NCI-H748 treated with DMSO at 0.1 percent for 48 hours (cell line): Measurements from ENCODE around the gene ESRRA.
"Not testable (repeated sequence)": the region's sequence is repeated elsewhere in the genome, so short reads cannot be mapped to it uniquely, and the experiment has no call there.

Experiments used
- DNase-seq: peaks from one replicate; lab custom pipeline; 2025; lab: John Stamatoyannopoulos, UW

The ESRRA gene

GRCh38 chr11:64292460-64293254 lies 12.7 kb upstream of the ESRRA start:
- DNase-seq, result no peak

GRCh38 chr11:64294774-64295173 lies 10.6 kb upstream of the ESRRA start:
- no peak for DNase-seq

- DNase-seq, result no peak
Observed at GRCh38 chr11:64295760-64296159, 9.6 kb upstream of the ESRRA start.

- DNase-seq, result no peak
Observed at GRCh38 chr11:64296236-64296635, 9.1 kb upstream of the ESRRA start.

GRCh38 chr11:64296830-64297698 lies 8.3 kb upstream of the ESRRA start:
- DNase-seq, result no peak

GRCh38 chr11:64297699-64298358 lies 7.5 kb upstream of the ESRRA start:
- DNase-seq, result no peak

GRCh38 chr11:64298966-64299846 lies 6.1 kb upstream of the ESRRA start:
- no peak for DNase-seq

- peak; percentile 19 for DNase-seq
Observed at GRCh38 chr11:64299847-64300648, 5.3 kb upstream of the ESRRA start, which contains the start of gene CATSPERZ. TSS of gene CATSPERZ (plus strand) at chr11:64300358. CDS start at chr11:64300411, 53 bp downstream.

GRCh38 chr11:64303109-64304031 lies 2.0 kb upstream of the ESRRA start:
- DNase-seq, result no peak

GRCh38 chr11:64304032-64304315 lies 1.4 kb upstream of the ESRRA start:
- DNase-seq, result no peak

GRCh38 chr11:64304316-64305072 lies 830 bp upstream of the ESRRA start:
- peak; percentile 82 for DNase-seq

GRCh38 chr11:64305691-64306562 lies 603 bp downstream of the ESRRA start:
- peak; percentile 27 for DNase-seq

- no peak for DNase-seq
Observed at GRCh38 chr11:64306563-64306875, 1.2 kb downstream of the ESRRA start.

- no peak for DNase-seq
Observed at GRCh38 chr11:64306876-64307622, 1.7 kb downstream of the ESRRA start.

GRCh38 chr11:64307795-64308194 lies 2.5 kb downstream of the ESRRA start:
- not testable (repeated sequence) for DNase-seq

- DNase-seq, result no peak
Observed at GRCh38 chr11:64312947-64313346, 7.6 kb downstream of the ESRRA start.

- DNase-seq, result no peak
Observed at GRCh38 chr11:64313491-64314145, 8.3 kb downstream of the ESRRA start.
